Dedifferentiated amniotic fluid mesenchymal stem cell (primary cell): ENCODE results near the gene MAGEC1.
"Not testable (repeated sequence)": the region's sequence is repeated elsewhere in the genome, so short reads cannot be mapped to it uniquely, and the experiment has no call there.

ENCODE experiments used
- DNase-seq: peaks from one replicate; pipeline ENCODE4 v3.0.0-alpha.2; 2016; ENCODE audit errors: extremely low spot score

The MAGEC1 gene, protein sequence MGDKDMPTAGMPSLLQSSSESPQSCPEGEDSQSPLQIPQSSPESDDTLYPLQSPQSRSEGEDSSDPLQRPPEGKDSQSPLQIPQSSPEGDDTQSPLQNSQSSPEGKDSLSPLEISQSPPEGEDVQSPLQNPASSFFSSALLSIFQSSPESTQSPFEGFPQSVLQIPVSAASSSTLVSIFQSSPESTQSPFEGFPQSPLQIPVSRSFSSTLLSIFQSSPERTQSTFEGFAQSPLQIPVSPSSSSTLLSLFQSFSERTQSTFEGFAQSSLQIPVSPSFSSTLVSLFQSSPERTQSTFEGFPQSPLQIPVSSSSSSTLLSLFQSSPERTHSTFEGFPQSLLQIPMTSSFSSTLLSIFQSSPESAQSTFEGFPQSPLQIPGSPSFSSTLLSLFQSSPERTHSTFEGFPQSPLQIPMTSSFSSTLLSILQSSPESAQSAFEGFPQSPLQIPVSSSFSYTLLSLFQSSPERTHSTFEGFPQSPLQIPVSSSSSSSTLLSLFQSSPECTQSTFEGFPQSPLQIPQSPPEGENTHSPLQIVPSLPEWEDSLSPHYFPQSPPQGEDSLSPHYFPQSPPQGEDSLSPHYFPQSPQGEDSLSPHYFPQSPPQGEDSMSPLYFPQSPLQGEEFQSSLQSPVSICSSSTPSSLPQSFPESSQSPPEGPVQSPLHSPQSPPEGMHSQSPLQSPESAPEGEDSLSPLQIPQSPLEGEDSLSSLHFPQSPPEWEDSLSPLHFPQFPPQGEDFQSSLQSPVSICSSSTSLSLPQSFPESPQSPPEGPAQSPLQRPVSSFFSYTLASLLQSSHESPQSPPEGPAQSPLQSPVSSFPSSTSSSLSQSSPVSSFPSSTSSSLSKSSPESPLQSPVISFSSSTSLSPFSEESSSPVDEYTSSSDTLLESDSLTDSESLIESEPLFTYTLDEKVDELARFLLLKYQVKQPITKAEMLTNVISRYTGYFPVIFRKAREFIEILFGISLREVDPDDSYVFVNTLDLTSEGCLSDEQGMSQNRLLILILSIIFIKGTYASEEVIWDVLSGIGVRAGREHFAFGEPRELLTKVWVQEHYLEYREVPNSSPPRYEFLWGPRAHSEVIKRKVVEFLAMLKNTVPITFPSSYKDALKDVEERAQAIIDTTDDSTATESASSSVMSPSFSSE

DNA sequence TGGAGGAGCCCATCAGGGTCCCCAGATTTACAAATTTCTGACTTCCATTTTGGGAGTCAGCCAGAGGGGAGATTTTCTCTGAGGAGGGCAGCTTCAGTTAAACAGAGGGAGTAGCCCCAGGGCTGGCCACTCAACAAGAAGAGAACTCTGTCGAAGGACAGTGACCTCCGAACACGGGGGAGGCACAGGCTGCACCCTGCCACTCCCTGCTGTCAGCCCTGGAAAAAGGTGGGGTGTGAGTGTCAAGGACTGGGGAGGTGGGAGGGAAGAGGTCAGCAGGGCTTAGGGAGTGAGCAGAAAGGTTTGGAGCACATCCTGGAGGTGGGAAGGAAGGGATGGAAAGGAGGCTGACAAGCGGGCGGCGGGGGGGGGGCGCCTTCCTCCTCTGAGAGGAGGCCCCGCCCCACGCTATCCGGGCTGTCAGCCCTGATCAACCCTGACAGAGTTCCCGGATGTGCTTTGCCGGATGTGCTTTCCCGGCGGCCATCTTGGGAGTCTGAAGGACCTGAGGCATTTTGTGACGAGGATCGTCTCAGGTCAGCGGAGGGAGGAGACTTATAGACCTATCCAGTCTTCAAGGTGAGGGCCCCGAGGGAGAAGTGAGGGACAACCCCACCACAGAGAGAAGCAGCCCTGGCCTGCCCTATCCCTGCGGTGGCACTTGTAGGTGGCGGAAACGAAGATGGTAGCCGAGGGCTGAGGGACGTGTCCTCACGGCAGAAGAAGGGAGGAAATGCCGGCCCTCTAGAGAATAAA is at the start of gene MAGEC1:
Gene MAGEC1, plus strand, starts transcription at position 495 of the 756 bp plus-strand sequence. CDS start 1,179 bp downstream, outside the sequence.
- DNase-seq, result no peak

DNA sequence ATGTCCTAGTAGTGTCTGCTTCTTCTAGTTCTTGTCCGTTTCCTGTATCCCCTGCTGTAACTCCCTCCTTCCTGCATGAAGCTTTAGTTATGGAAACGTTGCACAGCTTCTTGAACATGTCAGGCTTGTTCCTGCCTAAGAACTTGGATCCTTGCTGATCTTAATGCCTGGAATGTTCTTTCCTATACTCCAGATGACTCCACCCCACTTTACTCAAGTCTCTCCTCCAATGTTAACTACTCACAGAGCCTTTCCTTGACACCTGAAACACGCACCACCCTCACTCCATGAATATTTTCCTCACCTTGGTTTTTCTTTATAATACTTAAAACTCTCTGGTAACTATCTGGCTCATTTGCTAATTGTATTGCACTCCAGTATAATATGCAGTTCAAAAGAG is 46.2 kb upstream of the MAGEC1 start:
- DNase-seq, result no peak

DNA sequence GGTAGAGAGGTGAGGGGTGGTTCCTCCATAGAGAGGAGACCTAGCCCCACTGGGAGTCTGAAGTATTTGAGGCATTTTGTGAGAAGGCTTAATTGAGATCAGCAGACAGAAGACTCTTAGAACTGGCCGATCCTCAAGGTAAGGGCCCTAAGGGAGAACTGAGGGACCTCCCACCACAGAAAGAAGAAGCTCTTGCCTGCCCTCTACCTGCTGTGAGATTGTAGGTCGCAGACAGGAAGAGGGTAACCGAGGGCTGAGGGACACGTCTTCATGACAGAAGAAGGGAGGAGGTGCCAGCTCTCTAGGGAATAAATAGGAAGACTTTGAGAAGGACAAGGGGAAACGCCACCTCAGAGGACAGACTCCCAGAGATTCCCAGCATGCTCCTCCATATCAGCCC is 24.1 kb upstream of the MAGEC1 start:
- no peak for DNase-seq

DNA sequence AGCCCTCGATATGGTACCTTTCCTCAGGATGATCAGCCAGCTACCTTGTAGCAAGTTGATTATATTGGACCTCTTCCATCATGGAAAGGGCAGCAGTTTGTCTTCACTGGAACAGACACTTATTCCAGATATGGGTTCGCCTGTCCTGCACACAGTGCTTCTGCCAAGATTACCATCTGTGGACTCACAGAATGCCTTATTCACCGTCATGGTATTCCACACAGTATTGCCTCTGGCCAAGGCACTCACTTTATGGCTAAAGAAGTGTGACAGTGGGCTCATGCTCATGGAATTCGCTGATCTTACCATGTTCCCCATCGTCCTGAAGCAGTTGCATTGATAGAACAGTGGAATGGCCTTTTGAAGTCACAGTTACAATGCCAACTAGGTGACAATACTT is 14.9 kb upstream of the MAGEC1 start:
- not testable (repeated sequence) for DNase-seq

DNA sequence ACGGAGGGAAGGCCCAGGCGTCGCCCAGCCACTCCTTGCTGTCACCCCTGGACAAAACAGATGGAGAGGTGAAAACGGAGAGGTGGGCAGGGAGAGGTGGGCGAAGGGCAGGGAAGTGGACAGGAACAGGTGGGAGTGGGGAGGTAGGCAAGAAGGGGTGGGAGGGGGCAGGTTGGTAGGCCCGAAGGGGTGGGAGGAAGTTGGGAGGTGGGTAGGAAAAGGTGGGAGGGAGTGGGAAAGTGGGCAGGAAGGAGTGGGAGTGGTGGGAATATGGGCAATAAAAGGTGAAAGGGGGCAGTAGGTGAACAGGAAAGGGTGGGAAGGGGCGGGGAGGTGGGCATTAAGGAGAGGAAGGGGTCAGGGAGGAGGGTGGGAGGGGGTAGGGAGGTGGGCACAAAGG is 9.0 kb upstream of the MAGEC1 start:
- DNase-seq, result no peak

DNA sequence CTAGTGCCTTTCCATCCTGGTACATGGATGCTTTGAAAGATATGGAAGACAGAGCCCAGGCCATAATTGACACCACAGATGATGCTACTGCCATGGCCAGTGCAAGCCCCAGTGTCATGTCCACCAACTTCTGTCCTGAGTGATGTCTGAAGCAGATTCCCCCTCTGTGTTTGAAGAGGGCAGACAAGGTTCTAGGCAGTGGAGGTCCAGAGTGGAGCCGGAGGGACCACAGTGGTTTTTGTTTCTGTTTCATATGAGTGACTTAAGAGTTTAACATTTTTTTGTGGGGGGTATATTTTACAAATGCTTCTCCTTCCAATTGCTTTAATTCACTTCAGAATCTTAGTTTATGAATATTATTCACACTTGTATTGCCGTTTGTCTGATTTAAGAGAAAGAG is 6.0 kb upstream of the MAGEC1 start:
- DNase-seq, result no peak

DNA sequence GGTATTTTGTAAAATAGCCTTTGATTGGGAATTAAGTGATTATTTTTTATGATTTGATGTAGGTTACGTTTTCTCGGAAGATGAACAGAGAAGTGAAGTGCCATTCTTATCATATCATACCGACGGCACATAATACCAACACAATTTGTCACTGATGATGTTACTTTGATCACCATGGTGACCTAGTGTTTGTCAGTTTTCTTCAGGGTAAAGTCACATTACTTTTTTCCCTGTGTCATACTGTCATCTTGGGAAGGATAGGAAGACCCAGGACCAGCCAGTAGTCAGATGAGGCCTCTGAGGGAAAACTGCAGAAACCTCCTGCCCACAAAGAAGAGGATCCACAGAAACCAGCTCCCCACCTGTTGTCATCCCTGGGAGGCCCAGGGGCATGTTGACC is 1.3 kb upstream of the MAGEC1 start:
- no peak for DNase-seq

DNA sequence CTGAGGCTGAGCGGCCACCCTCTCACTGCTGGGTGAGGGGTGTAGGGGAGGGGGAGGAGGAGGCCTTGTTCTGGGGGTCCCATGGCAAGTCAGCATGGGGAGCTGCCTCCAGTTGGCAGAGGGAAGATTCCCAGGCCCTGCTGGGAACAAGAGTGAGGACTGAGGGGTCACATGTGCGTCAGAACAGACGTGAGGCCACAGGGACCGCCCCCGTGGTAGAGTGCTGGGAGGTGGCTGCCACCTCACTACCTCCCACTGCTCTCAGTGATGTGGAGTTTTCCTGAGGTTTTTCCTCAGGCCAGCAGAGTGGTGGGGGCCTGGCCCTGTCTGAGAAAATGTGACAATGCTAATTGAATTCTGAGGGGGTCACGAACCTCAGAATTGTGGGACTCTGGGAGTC is 568 bp downstream of the MAGEC1 start:
- no peak for DNase-seq

DNA sequence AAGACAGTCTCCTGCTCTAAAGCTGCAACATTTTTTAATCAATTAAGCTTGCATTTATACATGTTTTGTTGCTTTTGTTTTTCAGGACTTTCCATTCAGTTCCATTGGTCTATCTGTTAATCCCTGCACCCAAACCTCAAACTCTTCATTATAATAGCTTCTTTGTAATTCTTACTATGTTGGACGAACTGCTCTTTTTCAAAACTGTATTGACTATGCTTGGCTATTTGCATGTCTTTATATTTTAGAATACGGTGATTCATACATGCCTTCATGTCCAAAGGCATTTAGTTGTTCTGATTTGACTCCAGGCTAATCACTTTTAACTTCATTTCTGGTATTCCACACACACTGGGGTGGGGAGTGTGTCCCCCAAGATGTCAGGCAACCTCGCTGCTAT is 14.1 kb downstream of the MAGEC1 start:
- no peak for DNase-seq

DNA sequence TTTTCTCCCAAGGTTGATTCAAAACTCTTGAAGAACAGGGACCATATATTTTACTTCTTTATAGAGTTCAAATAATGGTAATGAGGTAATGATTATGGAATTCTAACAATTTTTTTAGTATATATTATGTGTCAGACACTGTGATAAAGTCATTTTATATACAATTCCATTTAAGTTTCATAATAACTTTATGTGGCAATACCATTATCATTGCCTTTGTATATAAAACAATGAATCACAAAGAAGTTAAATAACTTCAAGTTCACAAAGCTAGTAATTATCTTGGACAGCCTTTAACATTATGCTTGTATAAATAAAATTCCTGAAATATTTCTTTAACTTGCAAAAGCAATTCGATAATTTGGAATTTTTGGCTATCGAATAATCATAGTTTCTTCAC is 20.6 kb downstream of the MAGEC1 start:
- DNase-seq, result no peak

DNA sequence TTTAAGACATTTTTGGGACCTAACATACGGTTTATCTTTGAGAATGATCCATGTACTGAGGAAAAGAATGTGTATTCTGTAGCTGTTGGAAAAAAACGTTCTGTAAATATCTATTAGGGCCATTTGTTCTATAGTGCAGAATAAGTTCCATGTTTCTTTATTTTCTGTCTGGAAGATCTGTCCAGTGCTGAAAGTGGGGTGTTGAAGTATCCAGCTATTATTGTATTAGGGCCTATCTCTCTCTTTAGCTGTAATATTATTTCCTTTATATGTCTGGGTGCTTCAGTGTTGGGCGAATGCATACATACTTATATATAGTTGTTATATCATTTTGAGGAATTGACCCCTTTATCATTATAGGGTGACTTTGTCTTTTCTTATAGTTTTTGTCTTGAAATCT is 24.7 kb downstream of the MAGEC1 start:
- no peak for DNase-seq

DNA sequence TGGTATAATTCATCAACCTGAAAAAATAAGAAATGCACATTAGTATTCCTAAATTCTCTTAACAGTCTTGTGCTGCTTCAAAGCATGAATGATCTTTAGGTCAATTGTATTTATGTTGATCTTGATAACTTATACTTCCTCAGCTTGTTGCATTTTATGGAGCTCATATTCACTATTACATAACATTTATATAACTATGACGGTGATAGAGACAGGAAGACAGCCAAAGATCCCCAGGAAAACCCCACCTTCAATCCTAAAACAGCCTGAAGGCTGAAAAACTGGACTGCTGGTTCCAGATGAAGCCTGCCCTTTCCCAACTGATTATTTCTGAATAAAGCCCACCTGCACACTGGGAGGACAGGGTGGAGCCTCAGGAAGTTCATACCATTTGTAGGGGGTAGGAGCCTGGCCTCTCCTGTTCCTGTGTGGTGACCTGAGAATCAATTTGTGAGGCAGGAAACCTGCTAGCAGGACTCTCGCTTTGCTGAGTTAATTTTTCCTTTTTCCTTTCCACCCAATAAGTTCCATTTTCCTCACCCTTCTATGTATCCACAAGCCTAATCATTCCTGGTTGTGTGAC is 30.5 kb downstream of the MAGEC1 start:
- DNase-seq, result no peak

DNA sequence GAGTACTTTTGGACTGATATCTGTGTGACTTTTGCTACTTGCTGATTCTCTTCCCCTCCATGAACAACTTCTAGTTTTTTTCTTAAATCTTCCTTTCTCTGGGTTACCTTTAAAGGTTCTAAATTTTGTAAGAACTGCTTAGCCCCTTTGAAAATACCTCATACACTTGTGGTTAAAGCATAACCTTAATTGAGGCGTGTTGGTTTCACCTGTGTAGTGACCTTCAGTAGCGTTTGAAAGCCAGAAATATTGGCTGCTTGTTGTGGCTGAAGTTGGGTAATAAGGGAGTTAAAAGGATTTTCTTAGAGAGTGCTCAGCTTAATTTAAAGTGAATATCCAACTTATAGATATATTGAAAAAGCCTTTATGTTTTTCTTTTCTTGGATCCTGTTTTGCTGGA is 32.0 kb downstream of the MAGEC1 start:
- DNase-seq, result no peak

DNA sequence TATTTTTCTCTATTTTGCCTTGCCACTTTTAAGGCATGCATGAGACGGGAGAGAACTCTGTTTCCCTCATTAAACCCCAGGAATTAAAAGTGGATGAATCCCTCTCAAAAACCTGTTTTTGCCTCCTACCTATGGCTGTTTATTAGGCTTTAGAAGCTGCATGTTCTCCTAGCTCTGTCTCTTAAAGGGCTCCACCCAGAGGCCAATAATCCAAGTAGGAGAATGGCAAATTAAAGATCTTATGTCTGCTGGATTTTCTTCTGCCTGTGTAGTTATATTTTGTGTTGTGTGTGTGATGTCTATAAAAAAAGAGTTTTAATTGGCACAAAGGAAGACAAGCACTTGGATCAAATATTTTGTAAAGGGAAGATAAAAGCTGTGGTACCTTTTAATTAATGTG is 32.4 kb downstream of the MAGEC1 start:
- no peak for DNase-seq

DNA sequence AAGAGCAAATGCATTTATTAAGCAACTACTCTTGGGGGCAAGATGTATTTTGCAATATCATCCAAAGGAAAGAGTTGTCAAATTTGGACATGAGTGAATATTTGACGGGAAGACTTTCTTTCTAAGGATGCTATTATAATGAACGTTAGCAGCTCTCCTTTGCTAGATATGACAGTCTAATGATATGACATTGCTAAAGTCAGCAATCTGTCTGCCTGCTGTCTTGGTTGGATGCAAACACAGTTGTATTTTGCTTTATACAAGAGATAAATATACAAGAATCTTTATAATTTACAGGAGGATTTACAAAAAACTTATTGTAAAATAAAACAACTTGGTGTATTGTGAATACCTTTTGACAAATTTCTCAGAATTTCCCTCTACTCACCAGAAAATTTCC is 37.5 kb downstream of the MAGEC1 start:
- no peak for DNase-seq

DNA sequence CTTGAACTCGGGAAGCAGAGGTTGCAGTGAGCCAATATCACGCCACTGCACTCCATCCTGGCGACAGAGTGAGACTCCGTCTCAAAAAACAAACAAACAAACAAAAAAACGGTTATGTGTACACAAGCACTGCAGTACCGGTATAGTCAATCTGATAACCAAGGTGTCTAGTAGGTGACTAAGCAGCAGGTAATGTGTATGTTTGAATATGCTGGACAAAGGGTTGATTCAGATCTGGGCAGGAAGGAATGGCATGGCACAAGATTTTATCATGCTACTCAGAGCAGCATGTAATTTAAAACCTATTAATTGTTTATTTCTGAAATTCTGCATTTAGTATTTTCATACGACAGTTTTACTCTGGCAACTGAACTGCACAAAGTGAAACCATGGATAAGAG is 41.7 kb downstream of the MAGEC1 start:
- DNase-seq, result no peak

DNA sequence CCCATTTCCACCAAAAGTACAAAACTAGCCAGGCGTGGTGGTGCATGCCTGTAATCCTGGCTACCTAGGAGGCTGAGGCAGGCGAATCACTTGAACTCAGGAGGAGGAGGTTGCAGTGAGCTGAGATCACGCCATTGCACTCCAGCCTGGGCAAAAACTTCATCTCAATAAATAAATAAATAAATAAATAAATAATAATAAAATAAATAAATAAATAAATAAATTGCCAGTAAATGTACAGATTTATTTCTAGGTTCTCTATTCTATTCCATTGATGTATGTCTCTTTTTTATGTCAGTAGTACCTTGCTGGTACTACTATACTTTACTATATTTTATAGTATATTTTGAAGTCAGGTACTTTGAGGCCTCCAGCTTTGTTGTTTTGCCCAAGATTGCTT is 43.7 kb downstream of the MAGEC1 start:
- no peak for DNase-seq

DNA sequence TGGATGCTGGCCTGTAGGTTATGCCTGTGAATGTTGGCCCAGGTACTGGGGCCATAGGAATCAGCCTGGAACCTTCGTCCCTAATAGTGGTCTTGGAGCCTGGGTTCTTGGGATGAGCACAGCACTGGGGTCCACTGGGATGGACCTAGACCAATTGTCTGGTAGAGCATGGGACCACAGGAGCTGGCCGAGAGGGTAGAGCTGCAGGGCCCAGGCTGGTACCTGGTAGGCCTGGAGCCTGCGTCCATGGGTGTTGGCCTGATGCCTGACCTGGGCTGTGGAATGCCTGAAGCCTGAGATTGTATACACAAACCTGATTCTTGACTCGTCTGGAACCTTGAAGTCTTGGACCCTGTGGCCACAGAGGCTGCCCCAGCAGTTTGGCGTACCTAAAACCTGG is 48.9 kb downstream of the MAGEC1 start:
- DNase-seq, result no peak

DNA sequence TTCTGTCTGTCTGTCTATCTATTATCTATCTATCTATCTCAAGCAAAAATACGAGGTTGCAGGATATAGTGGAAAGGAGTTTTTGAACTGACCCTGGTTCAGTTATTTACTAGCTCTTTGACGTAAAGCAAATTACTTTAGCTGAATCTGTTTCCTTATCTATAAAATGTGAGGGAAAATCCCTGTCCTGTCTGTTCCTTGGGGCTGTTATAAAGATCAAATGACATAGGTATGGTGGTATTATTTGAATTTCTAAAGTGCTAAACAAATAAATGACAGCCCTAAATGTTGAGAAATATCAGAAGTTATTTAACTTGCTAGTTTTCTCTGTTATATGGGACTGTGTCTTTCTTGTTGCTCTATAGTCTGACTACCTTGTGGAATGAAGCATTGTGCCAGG is 55.0 kb downstream of the MAGEC1 start:
- no peak for DNase-seq
